HEK293T (cell line): Measurements from ENCODE around the gene TRIM8.

Experiments used
- CTCF ChIA-PET: fragments of 350-600 bp; formaldehyde crosslinking; extraction: SDS; loops from one replicate; lab custom pipeline; 2021; ENCODE audit warnings: antibody characterized with exemption, inconsistent platforms; lab: Yijun Ruan, JAX
- POLR2A ChIA-PET: fragments of 350-600 bp; formaldehyde crosslinking; extraction: SDS; loops from one replicate; lab custom pipeline; 2020; ENCODE audit warnings: antibody characterized with exemption, inconsistent platforms; lab: Yijun Ruan, JAX
- DNase-seq: peaks from one replicate; pipeline ENCODE4 v3.0.0; 2012; ENCODE audit warnings: mixed read lengths; ENCODE audit errors: extremely low spot score
- ARNT ChIP-seq: fragments of 450-650 bp; IDR thresholded peaks from 2 replicates; pipeline ENCODE4 v1.6.1; 2017; ENCODE audit warnings: mild to moderate bottlenecking
- BHLHE40 ChIP-seq: fragments of 450-650 bp; IDR thresholded peaks from 2 replicates; pipeline ENCODE4 v1.6.1; 2016; ENCODE audit warnings: mild to moderate bottlenecking, moderate library complexity, borderline replicate concordance
- CTBP1 ChIP-seq: fragments of 450-650 bp; IDR thresholded peaks from 2 replicates; pipeline ENCODE4 v1.6.1; 2016; ENCODE audit warnings: borderline replicate concordance
- ELF4 ChIP-seq: fragments of 450-650 bp; IDR thresholded peaks from 2 replicates; pipeline ENCODE4 v1.6.1; 2017; ENCODE audit warnings: antibody characterized with exemption
- FOXA1 ChIP-seq: fragments of 450-650 bp; IDR thresholded peaks from 2 replicates; pipeline ENCODE4 v1.6.1; 2016; ENCODE audit warnings: mild to moderate bottlenecking
- FOXK2 ChIP-seq: fragments of 450-650 bp; IDR thresholded peaks from 2 replicates; pipeline ENCODE4 v1.6.1; 2016; ENCODE audit warnings: mild to moderate bottlenecking
- FOXM1 ChIP-seq: fragments of 450-650 bp; IDR thresholded peaks from 2 replicates; pipeline ENCODE4 v1.6.1; 2017; ENCODE audit warnings: mild to moderate bottlenecking, borderline replicate concordance
- HDGF ChIP-seq: fragments of 450-650 bp; IDR thresholded peaks from 2 replicates; pipeline ENCODE4 v1.6.1; 2017; ENCODE audit warnings: antibody characterized with exemption, borderline replicate concordance
- L3MBTL2 ChIP-seq: fragments of 450-650 bp; conservative IDR thresholded peaks from 2 replicates; pipeline ENCODE4 v1.6.1; 2016; ENCODE audit warnings: mild to moderate bottlenecking
- LEF1 ChIP-seq: fragments of 450-650 bp; IDR thresholded peaks from 2 replicates; pipeline ENCODE4 v1.6.1; 2017; ENCODE audit warnings: mild to moderate bottlenecking, borderline replicate concordance
- NFRKB ChIP-seq: fragments of 450-650 bp; IDR thresholded peaks from 2 replicates; pipeline ENCODE4 v1.6.1; 2016; ENCODE audit warnings: mild to moderate bottlenecking, moderate library complexity
- PKNOX1 ChIP-seq: fragments of 450-650 bp; IDR thresholded peaks from 2 replicates; pipeline ENCODE4 v1.6.1; 2016
- SP1 ChIP-seq: fragments of 450-650 bp; IDR thresholded peaks from 2 replicates; pipeline ENCODE4 v1.6.1; 2017
- SUZ12 ChIP-seq: fragments of 450-650 bp; IDR thresholded peaks from 2 replicates; pipeline ENCODE4 v1.6.1; 2016; ENCODE audit warnings: mild to moderate bottlenecking
- TARDBP ChIP-seq: fragments of 450-650 bp; IDR thresholded peaks from 2 replicates; pipeline ENCODE4 v1.6.1; 2016
- ZNF384 ChIP-seq: fragments of 450-650 bp; IDR thresholded peaks from 2 replicates; pipeline ENCODE4 v1.6.1; 2016

The TRIM8 gene

GRCh38 chr10:102604439-102604841 lies 39.8 kb upstream of the TRIM8 start:
- ChIA-PET POLR2A (no interaction called here), CTCF (no interaction called here)
- no peak for TF ChIP-seq FOXM1
- no peak for TF ChIP-seq NFRKB
- no peak for TF ChIP-seq HDGF
- no peak for TF ChIP-seq FOXA1
- no peak for TF ChIP-seq ZNF384
- DNase-seq = no peak

DNA sequence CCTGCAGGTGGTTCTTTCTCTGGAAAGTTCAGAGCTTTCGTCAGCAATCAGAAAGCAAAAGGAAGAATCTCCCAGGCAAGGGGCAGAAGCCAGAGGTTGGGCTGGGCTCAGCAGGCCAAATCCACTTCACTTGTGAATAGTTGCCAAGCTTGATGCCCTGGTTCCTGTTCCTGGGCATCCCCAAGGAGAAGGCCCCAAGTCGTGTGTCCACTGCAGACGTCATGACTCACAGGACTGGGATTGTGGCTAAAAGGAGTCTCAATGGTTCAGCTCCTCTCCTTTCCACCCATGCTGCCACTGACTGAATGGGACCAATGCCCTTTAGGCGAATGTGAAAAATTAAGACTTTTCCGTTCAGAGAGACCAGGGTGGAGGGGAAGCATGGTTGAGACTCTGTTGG lies 38.6 kb upstream of the TRIM8 start:
- CTCF ChIA-PET = interaction anchor here (0.8 kb wide), 1 partner anchor 10 kb away, joined by 3 read pairs; no protein-coding TSS in a partner anchor
- TF ChIP-seq L3MBTL2 (no peak), HDGF (no peak), FOXM1 (no peak), ARNT (no peak), ZNF384 (no peak), TARDBP (no peak), LEF1 (no peak), FOXK2 (no peak), PKNOX1 (no peak)
- POLR2A ChIA-PET = no interaction called here
- no peak for DNase-seq

GRCh38 chr10:102608487-102608886 lies 35.8 kb upstream of the TRIM8 start:
- POLR2A ChIA-PET = no interaction called here
- CTCF ChIA-PET = no interaction called here
- TF ChIP-seq BHLHE40 = no peak
- no peak for TF ChIP-seq L3MBTL2
- no peak for TF ChIP-seq LEF1
- no peak for TF ChIP-seq SP1
- TF ChIP-seq FOXK2 = no peak
- TF ChIP-seq ELF4 = no peak
- TF ChIP-seq FOXA1 = no peak
- no peak for TF ChIP-seq CTBP1
- no peak for TF ChIP-seq NFRKB
- no peak for TF ChIP-seq ARNT
- DNase-seq = no peak

- CTCF ChIA-PET = interaction anchor here (0.7 to 1.4 kb wide), 2 partner anchors 10 to 33 kb away, joined by 4 read pairs; no protein-coding TSS in a partner anchor
- DNase-seq = no peak
- POLR2A ChIA-PET = interaction anchor here (1.4 kb wide), 1 partner anchor 108 kb away, joined by 3 read pairs; the partner anchor contains the start of gene ACTR1A
- TF ChIP-seq FOXA1 = no peak
- 0 out of 2 replicates have a peak, but pooled peaks have one; percentile 2 for TF ChIP-seq PKNOX1
These were observed 33.8 kb upstream of the TRIM8 start for GRCh38 chr10:102610441-102610887.

- POLR2A ChIA-PET = interaction anchor here (1.0 to 1.4 kb wide), 3 partner anchors 33 to 179 kb away, joined by 3 to 4 read pairs (median 3); partner anchors contain the start of genes ACTR1A, CUEDC2 and TRIM8
- TF ChIP-seq ELF4 (no peak), LEF1 (no peak), ZNF384 (no peak), L3MBTL2 (no peak), NFRKB (no peak), BHLHE40 (no peak), CTBP1 (no peak), FOXA1 (no peak), ARNT (no peak), SUZ12 (no peak), PKNOX1 (no peak), HDGF (no peak), SP1 (no peak), FOXK2 (no peak), FOXM1 (no peak), TARDBP (no peak)
- CTCF ChIA-PET = interaction anchor here (1.2 to 1.4 kb wide), 2 partner anchors 11 to 260 kb away, joined by 3 to 4 read pairs; no protein-coding TSS in a partner anchor
- no peak for DNase-seq
These were observed 32.7 kb upstream of the TRIM8 start for GRCh38 chr10:102611514-102612087.

DNA sequence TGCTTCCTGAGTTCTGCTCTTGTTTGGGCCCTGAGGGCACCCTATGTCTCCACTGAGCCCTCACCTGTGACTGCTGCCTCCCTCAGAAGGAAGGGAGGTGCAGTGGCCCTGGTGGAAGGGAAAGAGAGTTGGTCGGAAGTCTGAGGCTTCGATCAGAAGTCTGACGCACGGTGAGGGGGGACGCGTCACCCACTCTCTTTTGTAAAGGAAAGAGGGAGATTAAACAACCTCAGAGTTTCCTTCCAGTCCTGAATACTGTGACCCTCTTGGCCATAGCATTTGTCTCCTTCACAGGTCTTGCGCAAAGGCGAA lies 31.4 kb upstream of the TRIM8 start:
- CTCF ChIA-PET = interaction anchor here (1.2 kb wide), 1 partner anchor 261 kb away, joined by 3 read pairs; no protein-coding TSS in a partner anchor

DNA sequence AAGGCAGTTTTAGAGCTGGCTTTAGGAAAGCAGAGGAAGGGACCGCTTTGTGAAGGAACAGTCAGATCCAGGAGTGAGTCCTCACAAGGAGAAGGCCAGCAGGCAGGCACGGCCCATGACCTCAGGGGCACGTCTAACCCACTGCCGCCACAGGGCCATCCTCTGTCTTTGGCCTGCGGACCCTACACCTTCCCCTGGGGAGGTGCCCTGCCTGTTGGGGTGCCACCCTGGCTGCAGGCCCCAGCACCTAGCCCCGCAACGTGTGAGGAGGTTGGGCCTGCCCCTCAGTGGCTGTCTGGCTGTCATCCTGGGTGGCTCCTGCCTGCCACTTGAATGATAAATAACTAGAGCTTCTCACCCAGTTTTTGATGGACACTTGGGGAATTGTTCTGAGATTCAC lies 31.0 kb upstream of the TRIM8 start:
- TF ChIP-seq SP1 (no peak), L3MBTL2 (no peak), HDGF (no peak), FOXA1 (no peak), ELF4 (no peak), TARDBP (no peak), FOXM1 (no peak), FOXK2 (no peak), LEF1 (no peak), PKNOX1 (no peak), SUZ12 (no peak), CTBP1 (no peak), ARNT (no peak), ZNF384 (no peak)
- CTCF ChIA-PET = no interaction called here

More for the DNA sequence above, 31.4 kb upstream of the TRIM8 start:
- TF ChIP-seq SP1 = no peak
- no peak for TF ChIP-seq SUZ12
- no peak for TF ChIP-seq FOXK2
- TF ChIP-seq ELF4 = no peak
- TF ChIP-seq CTBP1 = no peak
- no peak for DNase-seq
- POLR2A ChIA-PET = no interaction called here

More for the DNA sequence above, 31.0 kb upstream of the TRIM8 start:
- POLR2A ChIA-PET = no interaction called here
- no peak for DNase-seq
